Hepatic stellate cell (primary cell): ENCODE data around the gene EPS8L2.
"Not testable (repeated sequence)": the region's sequence is repeated elsewhere in the genome, so short reads cannot be mapped to it uniquely, and the experiment has no call there.

ENCODE experiments used
- DNase-seq: peaks from one replicate; pipeline ENCODE4 v3.0.0; 2011; ENCODE audit warnings: low spot score

Gene EPS8L2

DNA sequence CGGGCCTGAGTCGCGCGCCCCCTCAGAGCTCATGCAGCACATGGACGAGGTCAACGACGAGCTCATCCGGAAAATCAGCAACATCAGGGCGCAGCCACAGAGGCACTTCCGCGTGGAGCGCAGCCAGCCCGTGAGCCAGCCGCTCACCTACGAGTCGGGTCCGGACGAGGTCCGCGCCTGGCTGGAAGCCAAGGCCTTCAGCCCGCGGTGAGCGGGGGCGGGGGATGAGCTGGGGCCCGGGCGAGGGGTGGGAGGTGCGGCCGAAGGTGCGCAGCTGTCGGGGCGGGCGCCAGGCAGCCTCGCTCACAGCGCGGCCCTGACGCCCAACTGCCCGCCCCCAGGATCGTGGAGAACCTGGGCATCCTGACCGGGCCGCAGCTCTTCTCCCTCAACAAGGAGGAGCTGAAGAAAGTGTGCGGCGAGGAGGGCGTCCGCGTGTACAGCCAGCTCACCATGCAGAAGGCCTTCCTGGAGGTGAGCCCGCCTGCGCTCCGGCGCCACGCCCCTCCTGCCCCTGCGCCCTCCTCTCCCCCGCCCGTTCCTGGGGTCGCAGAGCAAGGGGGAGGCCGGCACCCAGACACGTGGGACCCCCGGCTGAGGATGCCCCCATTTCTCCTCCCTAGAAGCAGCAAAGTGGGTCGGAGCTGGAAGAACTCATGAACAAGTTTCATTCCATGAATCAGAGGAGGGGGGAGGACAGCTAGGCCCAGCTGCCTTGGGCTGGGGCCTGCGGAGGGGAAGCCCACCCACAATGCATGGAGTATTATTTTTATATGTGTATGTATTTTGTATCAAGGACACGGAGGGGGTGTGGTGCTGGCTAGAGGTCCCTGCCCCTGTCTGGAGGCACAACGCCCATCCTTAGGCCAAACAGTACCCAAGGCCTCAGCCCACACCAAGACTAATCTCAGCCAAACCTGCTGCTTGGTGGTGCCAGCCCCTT lies 20.5 kb downstream of the EPS8L2 start:
- DNase-seq = no peak

GRCh38 chr11:727281-727701 lies 21.3 kb downstream of the EPS8L2 start:
- DNase-seq = no peak

- peak; percentile 98 for DNase-seq
These were observed 22.1 kb downstream of the EPS8L2 start for GRCh38 chr11:727859-728748.

DNA sequence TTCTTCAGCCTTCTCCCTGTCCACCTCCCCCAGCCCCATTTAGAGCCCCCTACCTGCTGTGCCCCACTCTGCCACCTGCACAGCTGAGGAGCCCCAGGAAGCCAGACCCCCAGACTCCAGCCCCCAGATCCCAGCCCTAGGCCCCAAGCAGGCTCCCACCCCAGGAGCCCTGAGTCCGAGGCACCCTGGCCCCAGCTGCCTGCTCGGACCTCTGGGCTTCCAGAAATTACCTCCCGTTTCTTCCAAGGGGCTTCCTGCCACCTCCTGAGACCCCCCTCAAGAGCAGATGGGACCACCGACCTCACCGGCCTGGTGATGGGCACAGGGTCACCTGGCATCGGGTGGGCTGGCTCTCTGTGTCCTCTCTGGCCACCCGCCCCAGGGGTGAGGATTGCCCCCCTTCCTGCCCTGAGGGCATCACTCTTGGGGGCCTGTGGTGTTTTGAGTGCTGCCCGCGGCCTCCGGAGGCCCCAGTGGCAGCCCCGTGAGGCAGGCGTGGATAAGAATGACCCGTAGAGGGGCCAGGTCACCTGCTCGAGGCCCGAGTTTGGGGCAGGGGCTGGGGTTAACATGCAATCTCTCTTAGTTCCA lies 23.0 kb downstream of the EPS8L2 start:
- no peak for DNase-seq

- DNase-seq = no peak
These were observed 23.6 kb downstream of the EPS8L2 start for GRCh38 chr11:729492-730074.

GRCh38 chr11:733072-733471 lies 27.0 kb downstream of the EPS8L2 start:
- DNase-seq = no peak

DNA sequence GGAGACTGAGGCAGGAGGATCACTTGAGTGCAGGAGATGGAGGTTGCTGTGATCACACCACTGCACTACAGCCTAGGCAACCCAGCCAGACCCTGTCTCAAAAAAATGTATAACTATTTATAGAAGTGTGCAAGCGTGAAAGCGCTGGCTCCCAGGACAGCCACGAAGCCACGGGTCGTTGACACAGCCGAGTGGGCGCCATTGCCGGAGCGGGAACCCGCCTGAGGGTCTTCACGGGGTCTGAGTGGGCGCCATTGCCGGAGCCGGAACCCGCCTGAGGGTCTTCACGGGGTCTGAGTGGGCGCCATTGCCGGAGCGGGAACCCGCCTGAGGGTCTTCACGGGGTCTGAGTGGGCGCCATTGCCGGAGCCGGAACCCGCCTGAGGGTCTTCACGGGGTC lies 28.5 kb downstream of the EPS8L2 start:
- DNase-seq = not testable (repeated sequence)

DNA sequence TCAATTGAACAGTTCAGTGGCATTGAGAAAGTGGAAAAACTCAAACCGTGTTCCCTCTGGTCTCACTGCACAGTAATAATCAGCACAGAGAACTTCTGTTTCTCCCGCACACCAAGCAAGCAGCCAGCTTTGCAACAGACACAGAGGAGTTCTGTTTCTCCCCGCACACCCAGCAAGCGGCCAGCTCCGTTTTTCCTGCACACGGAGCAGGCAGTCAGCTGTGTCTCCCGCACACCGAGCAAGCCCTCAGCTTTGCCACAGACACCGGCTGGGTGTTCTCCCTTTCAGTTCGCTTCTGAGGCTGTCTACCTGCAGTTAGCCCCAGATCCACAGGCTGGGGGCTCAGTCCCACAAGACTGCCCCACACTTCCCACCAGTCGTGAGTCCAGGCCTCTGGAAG lies 31.3 kb downstream of the EPS8L2 start:
- DNase-seq = no peak

- not testable (repeated sequence) for DNase-seq
These were observed 31.9 kb downstream of the EPS8L2 start for GRCh38 chr11:737899-738298.

- DNase-seq = no peak
These were observed 36.1 kb downstream of the EPS8L2 start for GRCh38 chr11:742156-742546.

DNA sequence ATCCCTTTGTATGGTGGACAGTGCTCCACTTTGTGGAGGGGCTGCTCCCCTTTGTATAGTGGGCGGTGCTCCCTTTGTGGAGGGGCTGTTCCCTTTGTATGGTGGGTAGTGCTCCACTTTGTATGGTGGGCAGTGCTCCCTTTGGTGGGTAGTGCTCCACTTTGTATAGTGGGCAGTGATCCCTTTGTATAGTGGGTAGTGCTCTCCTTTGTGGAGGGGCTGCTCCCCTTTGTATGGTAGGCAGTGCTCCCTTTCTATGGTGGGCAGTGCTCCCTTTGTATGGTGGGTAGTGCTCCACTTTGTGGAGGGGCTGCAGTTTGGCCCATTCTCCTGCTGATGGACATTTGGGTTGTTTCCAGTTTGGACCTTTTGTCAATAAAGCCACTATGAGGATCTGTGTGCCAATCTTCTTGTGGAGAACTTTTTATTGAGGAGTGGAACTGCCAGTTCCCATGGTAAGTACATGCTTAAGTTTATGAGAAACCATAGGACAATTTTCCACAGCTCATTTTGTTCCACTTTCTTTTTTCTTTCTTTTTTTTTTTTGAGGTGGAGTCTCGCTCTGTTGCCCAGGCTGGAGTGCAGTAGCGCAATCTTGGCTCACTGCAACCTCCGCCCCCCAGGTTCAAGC lies 36.7 kb downstream of the EPS8L2 start:
- DNase-seq = no peak

- DNase-seq = no peak
These were observed 39.4 kb downstream of the EPS8L2 start for GRCh38 chr11:745428-745827.

DNA sequence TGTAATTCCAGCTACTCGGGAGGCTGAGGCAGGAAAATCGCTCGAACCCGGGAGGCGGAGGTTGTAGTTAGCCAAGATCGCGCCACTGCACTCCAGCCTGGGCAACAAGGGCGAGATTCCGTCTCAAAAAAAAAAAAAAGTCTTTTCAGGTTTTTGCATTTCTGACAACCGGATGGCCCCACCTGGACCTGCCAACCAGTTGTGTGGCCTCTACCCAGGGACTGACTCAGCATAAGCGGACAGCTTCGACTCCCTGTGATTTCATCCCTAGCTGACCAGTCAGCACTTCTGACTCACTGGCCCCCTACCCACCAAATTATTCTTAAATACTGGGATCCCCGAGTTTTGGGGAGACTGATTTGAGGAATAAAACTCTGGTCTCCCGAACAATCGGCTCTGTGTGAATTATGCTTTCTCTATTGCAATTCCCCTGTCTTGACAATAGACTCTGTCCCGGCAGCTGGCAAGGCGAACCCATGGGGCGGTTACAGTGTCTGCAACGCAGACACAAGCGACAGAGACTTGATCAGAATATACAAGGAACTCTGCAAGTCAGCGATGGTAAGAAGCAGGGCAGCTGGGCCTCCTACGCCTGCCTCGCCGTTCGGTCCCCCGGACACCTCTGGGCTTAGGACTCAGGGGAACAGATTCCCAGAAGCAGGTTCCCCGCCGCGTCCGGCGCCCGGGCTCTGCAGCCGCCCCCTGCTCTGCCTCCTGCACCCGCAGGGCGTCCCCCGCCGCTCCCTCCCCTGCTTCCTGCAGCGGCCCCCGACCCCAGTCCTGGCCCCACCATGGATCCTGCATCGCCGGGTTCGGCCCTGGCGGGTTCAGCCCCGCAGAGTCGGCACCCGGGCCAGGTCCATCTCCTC lies 40.5 kb downstream of the EPS8L2 start:
- no peak for DNase-seq

- DNase-seq = peak; percentile 95
These were observed 41.4 kb downstream of the EPS8L2 start, which contains the start of gene TALDO1 for GRCh38 chr11:747158-748006. TALDO1 (plus strand) TSS chr11:747464; CDS start chr11:747482, 18 bp downstream.

- DNase-seq = no peak
These were observed 42.0 kb downstream of the EPS8L2 start for GRCh38 chr11:748007-748359.

DNA sequence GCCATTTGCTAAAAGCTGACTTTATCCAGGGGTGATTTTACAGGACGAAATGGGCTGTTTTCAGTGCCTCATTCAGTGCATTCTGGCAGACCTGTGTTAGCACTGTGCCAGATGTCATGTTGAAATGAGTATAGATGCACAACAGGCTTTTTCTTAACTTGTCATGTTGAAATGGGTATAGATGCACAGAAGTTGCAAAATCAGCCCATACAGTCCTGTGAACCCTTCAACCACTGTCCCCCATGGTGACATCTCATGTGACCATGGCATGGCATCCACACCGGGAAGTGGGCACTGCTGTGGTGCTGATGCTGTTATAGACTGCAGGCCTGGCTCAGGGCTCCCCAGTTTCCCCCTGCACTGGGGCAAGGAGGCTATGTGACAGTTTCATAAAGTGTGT lies 43.7 kb downstream of the EPS8L2 start:
- no peak for DNase-seq

GRCh38 chr11:760236-760635 lies 54.2 kb downstream of the EPS8L2 start:
- no peak for DNase-seq

DNA sequence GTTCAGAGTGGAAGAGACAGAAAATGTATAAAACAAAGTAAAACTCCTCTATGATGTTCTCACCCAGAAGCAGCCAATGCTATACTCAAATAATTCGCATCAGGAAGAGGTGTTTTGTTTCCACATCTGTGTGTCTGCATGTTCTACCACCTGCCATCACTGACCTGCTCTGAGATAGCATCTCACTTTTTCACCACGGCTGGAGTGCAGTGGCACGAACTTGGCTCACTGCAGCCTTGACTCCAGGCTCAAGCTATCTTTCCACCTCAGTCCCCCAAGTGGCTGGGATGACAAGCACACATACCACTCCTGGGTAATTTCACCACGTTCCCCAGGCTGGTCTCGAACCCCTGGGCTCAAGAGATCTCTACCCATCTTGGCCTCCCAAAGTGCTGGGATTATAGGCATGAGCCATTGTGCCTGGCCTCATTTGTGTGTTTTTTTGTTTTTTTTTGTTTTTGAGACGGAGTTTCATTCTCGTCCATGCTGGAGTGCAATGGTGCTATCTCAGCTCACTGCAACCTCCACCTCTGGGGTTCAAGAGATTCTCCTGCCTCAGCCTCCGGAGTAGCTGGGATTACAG lies 55.6 kb downstream of the EPS8L2 start:
- DNase-seq = no peak

DNA sequence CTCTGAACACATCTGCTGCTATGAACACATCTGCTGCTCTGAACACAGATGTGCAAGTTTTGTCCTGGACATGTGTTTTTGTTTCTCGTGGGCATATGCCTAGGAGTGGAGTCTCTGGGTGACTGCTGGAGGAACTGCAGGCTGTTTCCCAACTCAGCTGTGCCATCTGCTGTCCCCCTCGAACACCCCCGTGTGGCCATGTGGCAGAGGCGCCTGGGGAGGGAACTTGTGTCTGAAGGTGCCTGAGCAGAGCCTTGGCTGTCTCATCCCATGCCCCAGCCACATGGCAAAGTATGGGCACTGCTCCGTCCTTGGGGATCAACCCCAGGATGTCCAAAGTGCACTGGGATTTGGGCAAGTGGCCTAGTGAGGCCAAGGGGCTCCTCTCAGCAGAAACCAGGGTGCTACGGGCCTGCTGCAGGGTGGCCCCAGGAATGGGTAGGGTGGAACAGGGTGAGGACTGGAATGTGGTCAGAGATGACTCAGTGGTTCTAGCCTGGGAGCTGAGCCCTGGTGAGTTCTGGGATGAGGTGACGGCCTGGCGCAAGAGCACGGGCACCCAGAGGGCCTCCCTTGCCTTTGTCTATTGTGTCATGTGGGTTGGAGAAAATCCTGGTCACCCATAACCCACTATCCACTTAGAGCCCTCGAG lies 56.5 kb downstream of the EPS8L2 start:
- DNase-seq = peak; percentile 87
